C1 segment of cervical spinal cord (tissue), 14 donors: ENCODE measurements around the gene IL4R.
A peak's percentile ranks its signal among the peaks of the same experiment; 100 is the strongest.

Experiments used
- DNase-seq, 14 donors: peaks; one replicate each; lab custom pipeline; 2025; lab: John Stamatoyannopoulos, UW

The IL4R gene

DNA sequence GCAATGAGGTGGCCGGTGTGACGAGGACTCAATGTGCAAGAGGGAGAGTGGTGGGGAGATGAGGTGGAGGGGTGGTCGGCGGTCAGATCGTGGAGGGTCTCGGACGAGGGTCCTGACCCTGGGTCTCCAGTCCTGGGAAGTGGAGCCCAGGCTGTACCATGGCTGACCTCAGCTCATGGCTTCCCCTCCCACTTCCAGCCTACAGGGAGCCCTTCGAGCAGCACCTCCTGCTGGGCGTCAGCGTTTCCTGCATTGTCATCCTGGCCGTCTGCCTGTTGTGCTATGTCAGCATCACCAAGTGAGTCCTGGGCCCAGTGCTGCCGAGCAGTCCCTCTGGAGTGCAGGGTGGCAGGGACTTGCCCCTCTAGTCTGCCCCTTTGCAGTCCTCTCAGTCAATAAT, 41.8 kb downstream of the IL4R start:
- no peak for DNase-seq

GRCh38 chr16:27356794-27357193, 43.0 kb downstream of the IL4R start:
- DNase-seq: no peak

- DNase-seq: no peak
Measured at GRCh38 chr16:27359051-27359450, 45.3 kb downstream of the IL4R start.

DNA sequence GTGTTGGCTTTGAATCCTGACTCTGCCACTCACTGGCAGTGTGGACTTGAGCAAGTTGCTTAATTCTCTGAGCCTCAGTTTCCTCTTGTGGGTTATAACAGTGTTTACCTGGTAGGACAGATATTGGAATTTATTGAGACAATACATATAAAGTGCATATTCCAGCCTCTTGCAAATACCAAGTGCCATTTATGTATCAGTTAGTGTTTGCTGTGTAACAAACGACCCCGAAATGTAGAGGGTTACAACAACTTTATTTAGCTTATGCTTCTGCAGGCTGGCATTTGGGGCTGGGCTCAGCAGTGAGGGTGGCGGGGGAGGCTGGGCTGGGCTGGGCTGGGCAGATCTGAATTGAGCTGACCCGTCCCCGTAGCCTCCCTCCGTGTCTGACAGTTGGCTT, 45.8 kb downstream of the IL4R start:
- DNase-seq: no peak

DNA sequence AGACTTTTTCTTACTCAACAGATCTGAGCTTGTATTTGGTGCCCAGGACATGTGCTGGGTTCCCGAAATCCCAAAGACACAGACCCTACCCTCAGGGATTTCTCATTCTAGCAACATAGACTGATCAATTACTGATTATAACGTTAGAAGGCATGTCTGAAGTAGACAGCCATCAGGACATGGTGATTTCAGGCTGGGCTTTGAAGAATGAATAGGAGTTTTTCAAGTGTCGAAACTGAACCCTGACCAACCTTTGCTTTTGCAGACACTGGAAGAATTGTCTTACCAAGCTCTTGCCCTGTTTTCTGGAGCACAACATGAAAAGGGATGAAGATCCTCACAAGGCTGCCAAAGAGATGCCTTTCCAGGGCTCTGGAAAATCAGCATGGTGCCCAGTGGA, 48.2 kb downstream of the IL4R start:
- DNase-seq: no peak

DNA sequence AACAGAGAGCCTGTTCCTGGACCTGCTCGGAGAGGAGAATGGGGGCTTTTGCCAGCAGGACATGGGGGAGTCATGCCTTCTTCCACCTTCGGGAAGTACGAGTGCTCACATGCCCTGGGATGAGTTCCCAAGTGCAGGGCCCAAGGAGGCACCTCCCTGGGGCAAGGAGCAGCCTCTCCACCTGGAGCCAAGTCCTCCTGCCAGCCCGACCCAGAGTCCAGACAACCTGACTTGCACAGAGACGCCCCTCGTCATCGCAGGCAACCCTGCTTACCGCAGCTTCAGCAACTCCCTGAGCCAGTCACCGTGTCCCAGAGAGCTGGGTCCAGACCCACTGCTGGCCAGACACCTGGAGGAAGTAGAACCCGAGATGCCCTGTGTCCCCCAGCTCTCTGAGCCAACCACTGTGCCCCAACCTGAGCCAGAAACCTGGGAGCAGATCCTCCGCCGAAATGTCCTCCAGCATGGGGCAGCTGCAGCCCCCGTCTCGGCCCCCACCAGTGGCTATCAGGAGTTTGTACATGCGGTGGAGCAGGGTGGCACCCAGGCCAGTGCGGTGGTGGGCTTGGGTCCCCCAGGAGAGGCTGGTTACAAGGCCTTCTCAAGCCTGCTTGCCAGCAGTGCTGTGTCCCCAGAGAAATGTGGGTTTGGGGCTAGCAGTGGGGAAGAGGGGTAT, 48.9 kb downstream of the IL4R start:
- no peak for DNase-seq

DNA sequence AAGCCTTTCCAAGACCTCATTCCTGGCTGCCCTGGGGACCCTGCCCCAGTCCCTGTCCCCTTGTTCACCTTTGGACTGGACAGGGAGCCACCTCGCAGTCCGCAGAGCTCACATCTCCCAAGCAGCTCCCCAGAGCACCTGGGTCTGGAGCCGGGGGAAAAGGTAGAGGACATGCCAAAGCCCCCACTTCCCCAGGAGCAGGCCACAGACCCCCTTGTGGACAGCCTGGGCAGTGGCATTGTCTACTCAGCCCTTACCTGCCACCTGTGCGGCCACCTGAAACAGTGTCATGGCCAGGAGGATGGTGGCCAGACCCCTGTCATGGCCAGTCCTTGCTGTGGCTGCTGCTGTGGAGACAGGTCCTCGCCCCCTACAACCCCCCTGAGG, 49.5 kb downstream of the IL4R start:
- DNase-seq: no peak

- DNase-seq: no peak
Measured at GRCh38 chr16:27363797-27364196, 50.0 kb downstream of the IL4R start.

- no peak for DNase-seq
Measured at GRCh38 chr16:27364493-27365141, 50.8 kb downstream of the IL4R start.

DNA sequence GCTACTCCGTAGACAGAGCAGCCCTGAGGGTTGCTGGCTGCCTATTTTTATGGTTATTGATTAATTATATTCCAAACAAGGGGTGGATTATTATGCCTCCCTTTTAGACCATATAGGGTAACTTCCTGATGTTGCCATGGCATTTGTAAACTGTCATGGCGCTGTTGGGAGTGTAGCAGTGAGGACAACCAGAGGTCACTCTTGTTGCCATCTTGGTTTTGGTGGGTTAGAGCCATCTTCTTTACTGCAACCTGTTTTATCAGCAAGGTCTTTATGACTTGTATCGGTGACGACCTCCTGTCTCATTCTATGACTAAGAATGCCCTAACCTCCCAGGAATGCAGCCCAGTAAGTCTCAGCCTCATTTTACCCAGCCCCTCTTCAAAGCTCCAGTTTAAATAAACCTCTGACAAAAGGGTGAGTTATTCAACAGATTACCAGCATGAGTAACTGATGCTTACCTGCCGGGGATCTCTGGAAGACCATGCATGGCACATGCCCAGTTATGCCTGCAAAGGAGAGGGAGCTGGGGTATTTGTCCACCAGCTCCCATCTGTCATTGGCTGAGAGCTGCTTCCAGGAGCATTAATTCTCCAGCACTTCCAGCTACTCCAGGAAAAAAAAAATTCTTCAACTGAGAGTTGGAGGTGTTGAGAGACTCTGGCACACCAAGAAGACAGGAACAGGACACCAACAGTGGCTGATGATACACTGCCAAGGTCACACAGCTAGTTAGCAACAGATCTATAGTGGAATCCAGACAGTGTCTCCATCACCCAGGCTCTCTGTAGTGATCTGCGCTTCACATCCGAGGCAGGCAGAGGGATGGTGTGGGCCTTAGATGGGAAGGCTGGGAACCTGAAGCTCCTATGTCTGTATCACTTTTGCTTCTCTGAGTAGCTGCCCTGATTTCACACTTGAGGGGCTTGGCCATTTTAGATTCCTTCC, 51.6 kb downstream of the IL4R start:
- DNase-seq: no peak

DNA sequence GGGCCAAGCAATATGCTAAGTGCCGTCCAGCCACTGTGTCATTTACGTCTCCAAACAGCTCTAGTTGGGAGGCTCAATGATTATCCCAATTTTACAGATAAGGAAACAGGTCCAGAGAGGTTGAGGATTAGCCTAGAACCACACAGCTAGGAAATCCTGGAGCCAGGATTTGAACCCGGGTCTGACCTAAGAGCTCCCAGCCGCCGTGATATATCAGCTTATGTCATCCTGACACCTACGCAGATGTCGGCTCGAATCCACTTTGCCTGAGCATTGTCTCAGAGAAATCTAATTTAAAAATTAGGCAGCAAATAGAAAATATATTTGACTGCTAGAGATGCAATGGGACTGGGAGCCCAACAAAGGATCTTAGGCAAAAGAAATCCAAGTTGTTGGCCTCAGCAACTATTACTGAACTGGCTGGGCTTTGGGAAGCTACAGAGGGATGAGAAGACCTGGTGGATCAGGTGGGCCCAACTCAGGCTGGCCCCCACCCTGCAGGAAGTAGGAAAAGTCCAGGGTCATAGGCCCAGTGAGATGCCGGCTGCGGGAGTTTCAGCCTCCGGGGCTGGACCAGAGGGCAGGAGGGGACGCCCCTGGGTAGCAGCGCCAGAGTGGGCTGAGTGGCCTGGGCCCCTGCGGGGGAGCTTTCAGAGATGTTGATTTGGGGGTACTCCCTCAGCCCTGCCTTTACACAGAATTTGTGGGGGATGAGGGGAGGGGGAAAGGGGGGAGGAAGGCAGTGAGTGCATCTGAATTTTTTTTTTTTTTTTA, 53.1 kb downstream of the IL4R start:
- no peak for DNase-seq

DNA sequence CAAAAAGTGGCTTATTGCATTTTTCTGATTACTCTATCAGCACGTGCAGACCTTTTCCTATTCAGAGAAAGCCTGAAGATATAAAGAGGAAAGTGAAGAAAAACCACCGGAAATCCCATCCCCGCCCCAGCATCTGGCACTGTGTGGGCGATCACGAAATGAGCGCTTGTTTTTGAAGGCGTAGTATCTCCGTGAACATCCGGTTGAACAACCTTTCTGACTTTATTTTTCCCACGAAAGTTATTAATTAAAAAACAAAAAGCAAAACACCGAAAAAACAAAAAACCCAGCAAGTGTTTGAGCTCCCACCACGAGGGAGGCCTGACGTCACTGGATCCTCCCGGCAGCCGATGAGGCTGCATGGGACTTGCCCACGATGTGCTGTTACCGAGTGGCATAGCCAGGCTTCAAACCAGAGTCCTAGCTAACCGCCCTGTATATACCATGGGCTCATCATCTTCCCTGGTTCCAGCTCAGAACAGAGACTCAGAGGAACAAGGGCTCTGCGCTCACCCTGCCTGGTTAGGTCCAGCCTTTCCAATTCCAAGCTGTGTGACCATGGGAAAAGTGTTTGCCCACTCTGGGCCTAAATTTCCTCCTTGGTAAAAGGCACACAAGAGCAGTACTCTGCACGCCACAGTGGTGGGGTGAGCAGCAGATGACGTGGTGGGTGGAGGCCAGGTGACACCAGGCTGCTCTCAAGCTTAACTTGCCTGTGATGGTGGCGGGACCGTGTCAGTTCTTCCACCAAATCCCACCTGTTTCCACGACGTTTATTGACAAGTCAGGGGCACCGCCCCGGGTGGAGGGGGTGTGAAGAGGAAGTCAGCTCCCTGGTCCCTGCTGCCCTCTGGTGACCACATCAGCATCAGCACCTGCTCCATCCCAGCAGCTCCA, 53.9 kb downstream of the IL4R start:
- DNase-seq: peak in 10 of 14 donors; percentile 7 to 60 (median 18)

DNA sequence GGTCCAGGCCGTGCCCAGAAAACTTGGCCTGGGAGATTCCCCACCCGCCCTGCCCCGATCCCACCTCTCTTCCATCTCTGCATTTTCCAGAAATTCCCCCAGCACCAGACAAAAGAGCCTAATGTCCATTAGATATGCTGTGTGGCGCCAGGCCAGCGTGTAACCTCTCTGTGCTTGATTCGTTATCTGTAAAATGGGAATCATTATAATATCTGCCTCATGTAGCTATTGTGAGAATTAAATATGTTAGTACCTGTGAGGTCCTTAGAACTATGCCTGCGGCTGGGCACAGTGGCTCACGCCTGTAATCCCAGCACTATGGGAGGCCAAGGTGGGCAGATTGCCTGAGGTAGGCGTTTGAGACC, 54.6 kb downstream of the IL4R start:
- no peak for DNase-seq

- DNase-seq: no peak
Measured at GRCh38 chr16:27369806-27370205, 56.0 kb downstream of the IL4R start.

DNA sequence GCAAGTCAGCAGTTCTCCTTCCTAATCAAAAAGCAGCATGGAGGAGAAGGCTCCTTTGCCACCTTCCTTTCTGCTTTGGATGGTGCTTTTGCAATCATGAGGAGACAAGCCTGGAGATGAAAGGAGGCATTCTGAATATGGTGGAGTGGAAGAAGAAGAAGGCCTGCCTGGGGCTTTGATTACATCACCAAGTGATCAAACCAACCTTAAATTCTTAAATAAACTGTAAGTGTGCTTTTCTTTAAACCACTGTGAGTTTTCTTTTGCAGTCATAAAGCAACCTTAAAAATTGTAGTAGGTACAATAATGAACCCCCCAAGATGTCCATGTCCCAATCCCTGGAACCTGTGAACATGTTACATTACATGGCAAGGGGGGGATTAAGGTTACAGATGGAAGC, 56.5 kb downstream of the IL4R start:
- no peak for DNase-seq

GRCh38 chr16:27373312-27373711, 59.5 kb downstream of the IL4R start:
- DNase-seq: no peak

GRCh38 chr16:27374221-27374803, 60.5 kb downstream of the IL4R start:
- DNase-seq: peak in 4 of 14 donors; percentile 3 to 42 (median 16)

DNA sequence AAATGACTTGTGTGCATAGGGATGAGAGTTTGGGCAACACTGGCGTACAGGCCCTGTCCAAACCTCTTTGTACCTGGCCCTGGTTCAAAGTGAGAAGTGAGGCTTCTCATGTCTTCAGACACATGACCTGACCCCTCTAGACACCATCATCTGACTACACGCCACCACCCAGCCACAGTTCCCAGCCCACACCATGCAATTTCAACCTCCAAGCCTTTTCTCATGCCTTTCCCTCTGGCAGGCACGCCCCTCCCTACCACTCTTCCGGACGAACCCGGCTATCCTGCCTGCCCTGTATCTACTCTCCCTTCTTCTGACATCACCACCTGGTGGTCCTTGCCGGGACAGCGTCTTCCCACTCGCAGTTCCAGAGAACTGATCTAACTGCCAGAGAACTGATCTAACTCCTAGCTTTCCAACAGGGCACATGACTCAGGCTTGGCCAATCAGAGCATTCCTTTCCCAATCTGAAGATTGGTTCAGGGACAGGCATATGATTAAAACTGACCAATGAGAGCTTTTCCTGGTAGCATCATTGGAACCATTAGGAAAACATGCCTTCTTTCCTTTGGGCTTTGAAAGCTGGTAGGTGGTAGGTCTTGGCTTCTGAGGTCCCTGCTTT, 61.1 kb downstream of the IL4R start:
- peak in 7 of 14 donors; percentile 27 to 55 (median 30) for DNase-seq

- DNase-seq: no peak
Measured at GRCh38 chr16:27377666-27378485, 64.1 kb downstream of the IL4R start.
